Measurements from ENCODE around the gene RTL9.

RTL9 gene

DNA sequence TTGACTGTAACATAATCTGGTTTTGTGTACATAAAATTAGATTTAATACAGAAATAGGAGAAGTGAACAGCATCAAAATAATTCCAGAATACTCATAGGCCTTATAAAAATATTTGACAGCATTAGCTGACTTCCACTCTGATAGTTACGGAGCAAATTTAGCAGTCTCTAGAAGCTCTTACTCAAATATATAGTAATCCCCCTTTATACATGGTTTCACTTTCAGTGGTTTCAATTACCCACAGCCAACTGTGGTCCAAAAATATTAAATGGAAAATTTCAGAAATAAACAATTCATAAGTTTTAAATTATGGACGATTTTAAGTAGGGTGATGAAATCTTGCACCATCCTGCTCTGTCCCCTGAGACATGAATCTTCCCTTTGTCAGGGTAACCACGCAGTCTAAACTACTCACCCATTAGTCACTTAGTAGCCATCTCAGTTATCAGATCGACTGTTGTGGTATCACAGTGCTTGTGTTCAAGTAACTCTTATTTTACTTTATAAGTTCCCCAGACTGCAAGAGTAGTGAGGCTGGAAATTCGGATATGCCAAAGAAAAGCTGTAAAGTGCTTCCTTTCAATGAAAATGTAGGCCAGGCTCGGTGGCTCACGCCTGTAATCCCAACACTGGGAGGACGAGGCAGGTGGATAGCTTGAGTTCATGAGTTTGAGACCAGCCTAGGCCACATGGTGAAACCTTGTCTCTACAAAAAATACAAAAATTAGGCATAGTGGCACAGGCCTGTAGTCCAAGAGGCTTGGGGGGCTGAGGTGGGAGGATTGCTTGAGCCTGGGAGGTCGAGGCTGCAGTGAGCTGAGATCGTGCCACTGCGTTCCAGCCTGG, 17.2 kb upstream of the RTL9 start:
- no peak for DNase-seq (ENCODE audit: low read depth in 2 of 2)

DNA sequence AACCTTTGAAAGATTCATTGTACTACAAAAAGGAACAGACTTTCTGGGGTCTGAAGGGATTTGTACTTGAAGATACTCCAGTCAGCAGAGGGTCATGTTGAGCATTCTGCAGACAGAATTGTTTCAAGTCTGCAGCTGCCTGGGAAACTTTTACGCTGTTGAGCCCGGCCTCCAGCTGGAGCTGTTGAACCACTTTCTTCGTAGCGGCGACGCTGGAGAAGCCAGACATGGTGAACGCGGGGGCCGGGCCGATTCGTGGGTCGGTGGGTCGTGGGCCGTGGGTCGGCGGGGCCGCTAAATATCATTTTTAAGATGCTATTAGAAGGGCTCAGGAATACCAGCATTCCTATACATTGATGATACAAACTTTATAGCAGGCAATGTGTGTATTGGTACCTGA, 12.0 kb upstream of the RTL9 start:
- no peak for DNase-seq (ENCODE audit: low read depth in 2 of 2)

DNA sequence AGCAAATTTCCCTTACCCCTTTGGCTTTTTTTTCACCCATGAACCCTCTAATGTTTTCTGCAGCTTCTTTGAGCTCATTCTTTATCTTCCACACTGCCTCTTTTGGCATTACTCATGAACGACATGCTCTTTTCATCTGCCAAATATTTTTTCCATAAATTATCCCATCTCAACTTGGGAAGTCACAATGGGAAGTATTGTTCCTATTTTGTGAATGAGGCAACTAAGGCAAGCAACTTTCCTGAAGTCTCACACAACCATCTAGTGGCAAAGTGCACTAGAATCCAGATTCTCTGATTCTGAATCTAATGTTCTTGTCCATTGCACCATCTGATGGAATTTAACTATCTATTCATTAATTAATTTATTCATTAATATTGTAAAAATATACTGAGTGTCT, 625 bp downstream of the RTL9 start:
- no peak for DNase-seq (ENCODE audit: low read depth in 2 of 2)

DNA sequence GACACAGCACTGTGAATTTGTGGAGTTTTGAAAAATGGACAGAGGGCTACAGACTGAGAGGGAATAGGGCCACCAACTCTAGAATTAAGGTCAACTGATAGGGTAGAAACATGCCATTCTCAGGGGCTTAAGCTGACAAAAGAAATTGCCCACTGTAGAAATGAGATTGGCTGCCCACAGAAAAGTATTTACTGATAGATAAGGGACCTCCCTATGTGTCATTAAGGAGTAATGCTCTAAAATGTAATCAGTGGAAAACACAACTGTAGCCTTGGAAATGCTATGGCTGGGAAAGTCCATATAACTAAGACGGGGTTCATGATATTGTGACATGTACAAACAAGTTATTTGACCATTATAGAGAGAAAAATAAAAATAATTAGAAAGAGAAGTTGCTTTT, 4.6 kb downstream of the RTL9 start:
- DNase-seq (ENCODE audit: low read depth in 2 of 2): no peak

DNA sequence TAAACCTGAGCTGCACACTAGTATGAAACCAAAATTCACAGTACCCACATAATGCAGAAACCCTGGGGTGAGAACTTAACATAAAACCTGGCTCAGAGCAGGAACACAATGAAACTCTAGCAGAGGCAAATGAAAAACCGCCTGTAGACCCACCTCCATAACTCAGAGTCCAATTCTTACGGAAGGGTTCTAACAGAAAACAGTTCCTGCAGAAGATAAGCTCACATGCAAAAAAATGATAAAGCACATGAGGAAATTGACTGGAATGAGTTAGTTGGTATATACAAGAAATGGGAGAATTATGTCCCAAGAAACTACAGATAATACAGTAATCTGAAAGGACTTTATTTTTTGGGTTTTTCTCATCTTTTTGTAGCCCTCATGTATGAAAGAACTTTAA, 14.7 kb downstream of the RTL9 start:
- no peak for DNase-seq (ENCODE audit: low read depth in 2 of 2)

DNA sequence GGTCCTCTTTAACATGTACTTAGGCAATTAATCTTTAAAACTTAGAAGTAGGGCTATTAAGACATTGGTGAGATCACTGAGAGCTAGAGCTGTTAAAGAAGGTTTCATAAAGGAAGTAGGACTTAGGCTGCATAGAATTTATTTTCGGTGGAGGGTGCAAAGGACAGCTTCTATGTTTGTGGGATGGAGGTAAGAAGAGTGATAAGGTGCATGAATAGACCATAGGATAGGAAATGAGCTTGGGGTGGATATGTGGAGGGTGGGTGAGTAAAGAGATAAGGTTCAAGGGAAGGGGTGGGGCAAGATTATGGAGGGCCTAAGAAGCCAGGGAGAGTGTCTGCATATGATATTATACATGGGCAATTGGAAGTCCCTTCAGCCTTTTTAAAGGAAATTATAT, 15.9 kb downstream of the RTL9 start:
- DNase-seq (ENCODE audit: low read depth in 2 of 2): no peak

DNA sequence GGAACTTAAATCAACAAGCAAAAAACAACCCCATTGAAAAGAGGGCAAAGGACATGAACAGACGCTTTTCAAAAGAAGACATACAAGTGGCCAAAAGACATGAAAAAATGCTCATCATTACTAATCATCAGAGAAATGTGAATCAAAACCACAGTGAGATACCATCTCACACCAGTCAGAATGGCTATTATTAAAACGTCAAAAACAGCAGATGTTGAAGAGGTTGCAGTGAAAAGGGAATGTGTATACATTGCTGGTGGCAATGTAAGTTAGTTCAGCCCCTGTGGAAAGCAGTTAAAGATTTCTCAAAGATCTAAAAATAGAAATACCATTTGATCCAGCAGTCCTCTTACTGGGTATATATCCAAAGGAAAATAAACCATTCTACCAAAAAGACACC, 22.6 kb downstream of the RTL9 start:
- no peak for DNase-seq (ENCODE audit: low read depth in 2 of 2)

DNA sequence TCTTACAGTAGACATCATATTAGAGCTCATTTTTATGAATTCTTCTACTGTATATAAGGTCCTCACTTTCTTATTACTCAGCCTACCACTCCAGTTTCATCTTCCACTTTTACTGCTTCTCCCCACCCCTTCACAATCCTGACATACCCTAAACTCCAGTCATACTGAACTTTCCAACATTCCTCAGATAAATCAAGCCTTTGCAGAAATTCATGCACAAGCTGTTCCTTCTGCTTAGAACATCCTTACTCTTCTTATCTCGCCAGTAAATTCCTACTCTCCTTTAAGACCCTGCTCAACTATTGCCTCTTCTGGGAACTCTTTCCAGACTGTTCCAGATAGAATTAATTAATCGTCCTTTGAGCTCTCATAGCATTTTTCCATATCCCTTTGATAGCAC, 24.8 kb downstream of the RTL9 start:
- DNase-seq (ENCODE audit: low read depth in 2 of 2): no peak

DNA sequence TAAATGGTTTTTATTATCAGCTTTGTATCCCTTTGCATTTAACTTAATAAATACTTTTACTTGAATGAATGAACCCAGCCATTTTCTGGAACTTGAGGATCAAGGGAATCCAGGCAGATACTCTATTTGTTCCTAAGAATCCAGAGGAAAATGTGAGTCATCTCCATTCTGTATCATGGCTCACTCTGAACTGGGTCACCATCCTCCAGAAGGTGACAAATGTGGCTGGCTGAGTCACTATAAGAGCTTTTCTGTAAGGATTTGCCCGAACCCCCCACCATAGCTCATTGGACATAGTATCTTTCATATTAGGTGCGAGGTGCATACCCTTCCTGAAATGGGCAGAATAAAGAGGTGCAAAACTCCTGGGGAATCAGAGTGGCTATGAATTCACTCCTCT, 25.8 kb downstream of the RTL9 start:
- DNase-seq (ENCODE audit: low read depth in 2 of 2): no peak

DNA sequence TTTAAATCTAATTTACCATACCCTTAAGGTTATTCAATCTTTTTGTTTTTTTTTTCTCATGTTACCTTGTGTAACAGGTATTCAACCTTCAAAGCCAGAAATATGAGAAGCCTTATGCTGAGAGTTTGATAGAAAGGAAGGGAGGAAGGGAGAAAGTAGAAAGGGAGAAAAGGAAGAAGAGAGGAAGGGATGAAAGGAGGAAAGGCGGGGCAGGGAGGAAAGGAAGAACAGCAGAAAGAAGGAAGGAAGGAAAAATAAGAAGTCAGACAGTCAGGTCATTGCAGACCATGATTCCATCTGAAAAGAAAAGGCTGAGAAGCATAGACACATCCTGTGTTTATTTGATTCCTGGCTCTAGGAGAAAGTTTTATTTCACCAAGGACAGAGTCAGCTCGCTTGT, 30.9 kb downstream of the RTL9 start:
- DNase-seq (ENCODE audit: low read depth in 2 of 2): no peak

DNA sequence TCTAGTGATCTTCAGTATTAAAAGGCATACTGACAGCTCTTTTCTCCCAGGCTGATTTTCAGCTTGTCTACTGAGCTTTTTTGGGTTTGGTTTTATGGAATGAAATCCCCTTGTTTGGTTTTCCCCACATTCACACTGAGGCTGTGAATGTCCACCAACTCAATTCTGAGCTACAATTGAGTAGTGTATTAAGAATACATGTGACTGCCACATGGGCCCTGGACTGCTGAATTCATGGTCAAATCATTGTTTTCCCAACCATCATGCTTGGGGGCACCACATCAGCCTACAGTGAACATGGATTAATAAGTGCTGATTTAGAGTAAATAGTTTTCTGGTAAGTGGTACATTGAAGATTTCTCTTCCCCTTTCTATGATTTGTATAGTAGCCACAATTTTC, 32.4 kb downstream of the RTL9 start:
- no peak for DNase-seq (ENCODE audit: low read depth in 2 of 2)

DNA sequence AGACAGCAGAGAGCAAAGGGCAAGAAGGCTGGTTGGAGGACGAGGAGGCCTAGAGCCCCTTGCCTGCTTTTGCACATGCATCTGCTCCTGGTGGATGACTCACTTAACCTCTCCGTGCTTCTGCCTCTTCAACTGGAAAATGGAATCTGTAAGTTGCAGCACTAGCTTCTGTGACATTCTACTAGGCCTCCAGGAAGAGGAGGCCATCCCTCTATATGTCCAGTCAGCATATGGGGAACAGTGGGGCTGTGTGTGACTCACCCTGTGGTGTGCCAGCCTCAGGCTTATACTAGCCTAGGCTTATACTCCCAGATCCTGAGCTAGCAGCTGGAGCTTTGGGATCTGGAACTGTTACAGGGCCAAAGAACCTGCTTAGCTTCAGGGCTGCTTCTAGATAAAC, 36.0 kb downstream of the RTL9 start:
- no peak for DNase-seq (ENCODE audit: low read depth in 2 of 2)

DNA sequence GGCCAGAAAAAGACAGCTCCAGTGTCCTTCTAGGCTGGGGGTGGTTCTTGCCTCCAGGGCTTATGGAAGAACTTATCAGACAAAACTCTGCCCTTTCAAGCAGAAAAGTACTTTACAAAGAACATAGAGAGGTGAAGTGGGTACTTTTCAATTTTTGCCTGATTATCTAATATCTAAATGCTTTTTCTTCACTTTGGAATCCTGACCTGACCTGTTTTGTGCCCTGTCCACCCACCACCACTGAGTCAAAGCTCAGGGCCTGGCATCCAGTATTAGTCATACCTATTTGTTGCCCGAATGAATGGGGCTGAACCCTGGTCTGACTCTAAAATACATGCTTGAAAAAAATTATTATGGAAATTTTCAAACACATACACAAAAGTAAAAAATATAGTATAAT, 37.2 kb downstream of the RTL9 start:
- no peak for DNase-seq (ENCODE audit: low read depth in 2 of 2)

DNA sequence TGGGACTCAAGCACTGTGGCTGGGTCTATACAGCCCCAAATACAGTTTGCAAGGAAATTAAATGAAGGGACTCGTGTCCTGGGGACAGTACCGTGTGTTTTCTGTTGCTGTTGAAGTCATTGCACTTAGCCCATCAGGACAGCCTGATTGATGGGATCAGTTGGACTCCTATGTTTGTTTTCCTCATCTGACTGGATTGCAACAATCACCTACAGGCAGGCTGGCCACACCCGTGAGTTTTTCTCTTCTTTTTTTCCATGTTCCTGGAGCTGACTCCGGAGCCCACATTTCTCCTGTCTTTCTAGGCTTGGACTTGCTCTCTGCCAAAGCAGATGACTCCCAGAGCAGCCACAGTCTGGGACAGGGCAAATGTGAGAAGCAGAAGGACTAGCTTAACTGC, 38.1 kb downstream of the RTL9 start:
- DNase-seq (ENCODE audit: low read depth in 2 of 2): no peak

DNA sequence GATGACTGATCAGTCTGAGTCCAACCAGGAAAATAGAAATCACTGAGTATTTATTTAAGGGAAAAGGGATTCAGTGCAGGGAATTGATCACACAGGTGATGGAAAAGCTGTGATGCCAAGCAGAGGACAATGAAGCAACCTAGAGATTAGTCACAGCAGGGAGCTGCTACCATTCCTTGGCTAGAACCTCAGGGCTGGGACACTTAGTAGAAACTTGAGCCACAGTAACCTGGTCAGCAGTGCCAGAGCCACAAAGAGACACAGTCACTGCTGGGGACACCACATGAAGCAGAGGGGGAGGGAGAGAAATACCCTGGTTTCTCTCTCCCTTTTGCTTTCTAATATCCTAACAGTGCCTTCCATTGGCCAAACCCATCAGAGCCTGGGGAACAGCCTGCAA, 38.7 kb downstream of the RTL9 start:
- no peak for DNase-seq (ENCODE audit: low read depth in 2 of 2)

DNA sequence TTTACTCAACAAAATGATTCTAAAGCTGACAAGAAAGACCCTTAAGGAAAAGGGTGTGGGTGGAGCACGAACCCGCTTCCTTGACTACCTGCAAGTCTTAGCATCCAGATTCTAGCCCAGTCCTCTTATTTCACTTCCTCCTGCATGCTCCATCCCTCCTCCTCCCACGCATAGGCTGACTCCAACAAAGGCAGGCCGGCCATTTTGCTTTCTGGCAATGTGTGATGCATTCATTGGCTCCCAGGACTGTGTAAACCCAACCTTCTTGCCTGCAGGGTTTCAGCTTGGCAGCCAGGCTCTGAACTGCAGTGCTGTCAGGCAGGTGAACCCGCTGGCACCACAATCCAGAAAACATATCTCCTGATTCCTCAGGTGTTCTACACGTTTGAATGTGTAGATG, 39.3 kb downstream of the RTL9 start:
- DNase-seq (ENCODE audit: low read depth in 2 of 2): no peak

DNA sequence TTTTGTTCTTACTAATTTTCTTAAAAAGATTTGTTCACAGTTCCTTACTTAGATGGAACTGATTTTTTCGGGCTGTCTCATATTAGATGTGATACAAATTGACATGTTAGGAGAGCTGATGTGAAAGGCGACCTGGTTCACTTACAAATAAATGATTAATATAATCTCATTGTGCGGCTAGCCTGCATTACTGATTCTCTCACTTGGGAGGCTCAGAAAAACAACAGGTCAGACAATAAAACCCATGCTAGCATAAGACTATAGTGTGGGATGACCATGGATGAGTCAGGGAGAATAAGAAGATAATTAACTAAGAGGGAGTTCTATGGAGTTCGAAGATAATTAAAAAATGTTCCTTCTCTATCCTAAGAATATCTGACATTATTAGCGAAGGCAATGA, 40.8 kb downstream of the RTL9 start:
- DNase-seq (ENCODE audit: low read depth in 2 of 2): no peak

DNA sequence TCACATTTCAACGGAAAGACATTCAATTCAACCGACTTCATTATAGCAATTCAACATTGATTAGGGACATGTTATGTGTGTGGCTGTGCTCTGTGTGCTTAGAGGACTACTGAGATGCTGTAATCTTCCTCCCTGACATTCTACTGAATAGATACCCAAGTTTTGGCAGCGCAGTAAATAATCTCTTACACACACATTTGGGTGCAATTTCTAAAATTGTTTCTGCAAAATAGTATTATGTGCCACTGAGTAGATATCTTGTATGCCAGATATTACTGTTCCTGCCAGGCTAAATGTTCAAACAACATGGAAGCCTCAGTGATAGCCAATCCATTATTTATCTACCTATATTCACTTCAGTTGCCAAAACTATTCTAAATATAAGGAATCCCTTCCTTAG, 41.3 kb downstream of the RTL9 start:
- DNase-seq (ENCODE audit: low read depth in 2 of 2): no peak

DNA sequence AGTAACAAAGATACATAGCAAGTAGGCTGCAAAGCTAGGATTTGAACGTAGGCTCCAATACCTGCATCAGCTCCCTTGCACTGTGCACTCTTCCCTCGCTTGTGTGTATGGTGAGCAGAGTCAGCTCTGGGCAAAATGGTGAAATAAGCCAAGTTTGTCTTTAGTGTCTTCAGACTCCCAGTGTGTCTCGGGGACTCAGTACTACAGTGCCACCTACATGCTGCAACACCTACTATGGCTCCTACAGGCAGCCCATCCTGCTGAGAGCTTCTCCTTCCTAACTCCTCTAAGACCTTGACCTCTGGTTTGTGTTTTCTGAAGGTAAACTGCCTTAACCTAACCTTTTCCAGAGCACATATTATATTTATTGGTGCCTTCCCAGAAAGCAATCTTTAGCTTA, 42.5 kb downstream of the RTL9 start:
- DNase-seq (ENCODE audit: low read depth in 2 of 2): no peak

DNA sequence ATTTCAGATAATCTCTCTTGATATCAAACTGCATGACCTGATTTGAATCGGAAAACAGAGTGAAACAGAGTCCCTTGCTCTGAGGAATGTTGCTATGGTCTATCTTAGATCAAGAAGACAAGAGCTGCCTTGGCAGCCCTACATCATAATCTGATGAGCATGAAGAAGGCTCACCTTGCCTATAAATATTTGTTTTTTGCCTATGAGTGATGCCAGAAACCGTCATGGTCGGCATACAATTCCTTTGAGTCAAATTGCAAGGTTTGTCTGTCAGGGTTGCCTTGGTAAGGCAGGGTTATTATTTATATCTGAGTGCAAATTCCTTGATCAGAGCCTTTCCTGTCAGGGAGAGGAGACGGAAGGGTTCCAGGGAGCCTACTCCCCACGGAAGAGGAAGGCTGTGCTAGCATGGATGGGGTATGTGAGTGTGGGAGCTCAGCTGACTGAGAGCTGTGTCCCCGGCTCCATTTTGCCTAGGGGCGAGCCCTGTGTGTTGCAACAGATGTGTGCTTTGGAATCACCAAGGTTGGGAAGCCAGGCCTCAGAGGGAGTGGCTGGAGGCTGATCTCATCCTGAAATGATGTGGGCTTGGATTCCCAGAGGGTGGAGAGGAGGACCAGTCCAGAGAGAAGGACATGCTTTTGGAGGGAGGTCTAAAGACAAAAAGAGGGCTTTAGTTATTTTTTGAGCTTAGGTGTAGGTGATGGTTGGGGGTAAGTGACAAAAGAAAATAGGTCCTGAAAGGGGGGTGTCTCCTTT, 43.6 kb downstream of the RTL9 start:
- DNase-seq (ENCODE audit: low read depth in 2 of 2): no peak

DNA sequence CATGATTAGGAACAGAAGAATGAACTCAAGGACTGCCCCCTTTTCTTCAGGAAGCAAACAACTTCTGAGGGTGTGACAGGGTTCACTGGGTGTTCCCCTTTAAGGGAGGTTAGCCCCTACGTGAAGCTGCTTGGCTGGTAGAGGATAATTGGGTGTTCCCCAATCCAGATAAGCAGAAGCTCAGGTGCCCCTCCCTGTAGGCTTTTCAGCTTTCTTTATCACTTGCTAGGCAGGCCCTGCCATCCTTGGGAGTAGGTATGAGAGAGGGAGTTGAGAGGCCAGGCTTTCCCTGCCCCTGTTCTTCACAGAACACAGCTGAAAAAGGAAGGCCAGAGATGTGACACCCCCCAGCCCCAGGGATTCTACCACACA, 44.2 kb downstream of the RTL9 start:
- DNase-seq (ENCODE audit: low read depth in 2 of 2): no peak

DNA sequence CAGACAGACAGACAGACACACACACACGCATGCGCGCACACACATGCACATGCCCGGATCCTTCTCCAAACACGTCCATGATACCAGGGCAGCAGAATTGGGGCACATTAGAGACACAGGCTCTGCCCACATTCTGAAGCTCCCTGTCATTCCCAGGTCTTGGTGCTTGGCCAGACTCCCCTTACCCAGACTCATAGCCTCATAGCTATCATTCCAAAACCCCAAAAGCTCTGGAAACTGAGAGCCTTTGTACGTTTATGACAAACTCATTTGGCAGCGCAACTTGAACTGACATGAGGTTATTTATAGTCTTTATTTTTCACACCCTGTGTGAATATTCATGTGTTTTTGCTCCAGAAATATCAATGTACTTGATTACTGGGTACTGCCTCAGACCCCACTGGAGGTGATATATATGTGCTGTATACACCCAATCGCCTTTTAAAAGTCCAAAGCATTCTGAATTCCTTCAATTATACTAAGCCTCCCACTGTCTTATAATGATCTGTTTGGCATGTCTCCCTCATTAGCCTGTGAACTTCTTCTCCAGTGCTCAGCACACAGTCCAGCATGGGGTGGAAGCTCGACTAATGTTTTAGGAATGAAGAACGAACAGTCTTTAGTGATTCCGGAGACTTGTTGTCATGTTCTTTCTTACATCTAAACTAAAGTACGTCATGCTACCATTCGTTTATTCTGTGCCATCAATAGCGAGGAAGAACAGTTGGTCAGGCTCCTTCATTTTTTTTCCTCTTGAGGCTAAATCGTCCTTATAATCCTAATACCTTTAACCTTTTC, 45.0 kb downstream of the RTL9 start:
- DNase-seq (ENCODE audit: low read depth in 2 of 2): no peak

DNA sequence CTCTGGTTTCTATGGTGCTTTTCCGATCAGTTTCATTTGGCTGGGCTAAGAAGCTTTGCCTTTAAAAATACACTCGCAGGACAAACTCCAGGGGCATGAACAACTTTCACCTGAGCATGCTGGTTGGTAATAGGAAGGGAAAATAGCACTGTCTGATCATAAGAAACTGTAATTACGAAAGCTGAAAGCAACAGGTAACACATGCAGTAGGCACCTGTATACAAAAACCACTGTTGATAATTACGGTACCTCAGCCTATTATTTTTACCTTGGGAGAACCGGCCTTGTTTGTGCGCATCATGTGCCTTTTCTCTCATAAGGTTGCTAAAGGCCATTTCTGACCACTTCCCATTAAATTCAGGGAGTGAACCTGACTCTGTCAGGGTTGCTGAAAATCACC, 45.7 kb downstream of the RTL9 start:
- DNase-seq (ENCODE audit: low read depth in 2 of 2): no peak
